Fibroblast of villous mesenchyme (primary cell): ENCODE measurements around the gene PCBP3. TPM values are rescaled to one million over a fixed set of nuclear protein-coding genes. Genes with fewer than 3 reads are reported as not detected.
A peak's percentile ranks its signal among the peaks of the same experiment; 100 is the strongest.

Source experiments
- DNase-seq: peaks from one replicate; pipeline ENCODE4 v3.0.0-alpha.2; 2010; ENCODE audit warnings: low read depth
- H3K4me3 ChIP-seq: 2 replicates; pipeline ENCODE4 v1.5.1; 2011; ENCODE audit warnings: low read depth, mild to moderate bottlenecking, low read length
- CTCF ChIP-seq: IDR thresholded peaks from 2 replicates; pipeline ENCODE4 v1.5.1; 2012; ENCODE audit warnings: low read depth, mild to moderate bottlenecking, low read length; ENCODE audit not compliant: insufficient read depth
- total RNA-seq: library from RNA; depleted of rRNA; stranded (reverse); fragments of >200 nt; gene quantifications from 2 replicates; pipeline ENCODE4 v1.2.3, GENCODE V29; 2012

PCBP3 gene
- total RNA-seq, 1 donor, result 1.3 TPM

- DNase-seq, result no peak
- TF ChIP-seq CTCF, result no peak
- H3K4me3 ChIP-seq, result no peak overlapping the region
These were observed 231.9 kb downstream of the PCBP3 start for GRCh38 chr21:45875416-45875760.

DNA sequence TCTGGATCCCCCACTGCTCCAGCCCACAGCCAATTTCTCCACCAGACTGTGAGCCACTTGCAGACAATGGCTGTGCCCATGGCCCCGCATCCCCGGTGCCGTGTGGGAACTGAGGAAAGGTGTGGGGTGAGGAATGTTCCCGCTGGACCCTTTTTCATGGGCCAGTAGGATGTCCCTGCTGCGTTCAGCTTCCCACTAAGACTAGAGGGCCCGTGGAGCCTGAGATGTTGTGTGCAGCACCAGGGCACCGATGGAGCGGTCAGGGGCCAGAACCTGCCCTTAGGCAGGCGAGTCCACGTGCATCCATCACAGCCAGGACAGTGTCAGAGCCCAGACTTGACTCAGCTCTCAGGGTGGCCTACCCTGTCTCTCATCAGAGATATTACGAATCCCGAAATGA lies 232.4 kb downstream of the PCBP3 start:
- TF ChIP-seq CTCF, result no peak
- H3K4me3 ChIP-seq, result no peak overlapping the region
- DNase-seq, result no peak

DNA sequence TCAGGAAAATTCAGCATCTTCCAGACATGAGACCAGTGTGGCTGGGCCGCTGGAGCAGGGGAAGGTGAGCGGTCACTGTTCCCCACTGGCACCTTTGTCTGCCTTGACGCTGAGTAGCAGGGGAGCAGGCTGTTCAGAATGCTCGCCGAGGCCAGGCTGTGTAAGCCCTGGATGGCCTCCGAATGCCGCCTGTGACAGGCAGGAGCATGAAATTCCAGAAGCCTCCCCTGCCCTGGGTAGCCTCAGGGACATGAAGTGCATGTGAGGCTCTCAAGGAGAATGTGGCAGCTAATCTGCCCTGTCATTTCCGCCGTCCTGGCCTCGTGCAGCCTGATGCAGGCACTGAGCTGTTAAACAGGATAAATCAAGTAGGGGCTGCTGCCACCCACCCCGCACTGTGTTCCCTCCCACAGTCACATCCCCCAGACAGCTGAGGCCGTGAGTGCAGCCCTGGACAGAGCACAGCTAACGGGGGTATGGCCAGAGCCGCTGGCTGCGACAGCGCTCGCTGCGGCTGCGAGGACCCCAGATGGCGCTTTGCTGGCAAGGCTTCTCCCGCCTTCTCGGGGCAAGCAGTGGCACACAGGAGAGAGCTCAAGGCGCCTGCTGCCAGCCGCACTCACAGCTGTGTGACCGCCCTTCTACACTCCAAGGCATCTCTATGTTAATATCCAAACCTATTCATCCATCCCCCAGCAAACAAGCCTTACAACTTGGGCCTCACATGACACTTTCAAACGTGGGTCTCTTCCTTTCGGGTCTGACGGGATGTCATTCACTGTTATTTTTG lies 233.1 kb downstream of the PCBP3 start:
- TF ChIP-seq CTCF, result no peak
- H3K4me3 ChIP-seq, result no peak overlapping the region
- peak; percentile 41 for DNase-seq

DNA sequence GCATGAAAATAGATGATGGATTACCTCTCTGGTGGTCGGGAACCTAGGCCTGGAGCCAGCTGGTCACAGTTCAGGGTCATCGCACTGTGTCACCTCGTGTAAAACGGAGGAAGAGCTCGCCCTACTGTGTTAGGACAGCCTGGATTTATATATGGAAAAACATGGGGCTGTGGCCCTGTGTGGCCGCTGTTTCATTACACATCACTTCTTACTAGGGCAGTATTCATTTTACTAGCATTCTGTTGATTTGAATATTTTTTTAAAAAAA lies 233.6 kb downstream of the PCBP3 start:
- TF ChIP-seq CTCF, result no peak
- no peak overlapping the region for H3K4me3 ChIP-seq
- DNase-seq, result no peak

DNA sequence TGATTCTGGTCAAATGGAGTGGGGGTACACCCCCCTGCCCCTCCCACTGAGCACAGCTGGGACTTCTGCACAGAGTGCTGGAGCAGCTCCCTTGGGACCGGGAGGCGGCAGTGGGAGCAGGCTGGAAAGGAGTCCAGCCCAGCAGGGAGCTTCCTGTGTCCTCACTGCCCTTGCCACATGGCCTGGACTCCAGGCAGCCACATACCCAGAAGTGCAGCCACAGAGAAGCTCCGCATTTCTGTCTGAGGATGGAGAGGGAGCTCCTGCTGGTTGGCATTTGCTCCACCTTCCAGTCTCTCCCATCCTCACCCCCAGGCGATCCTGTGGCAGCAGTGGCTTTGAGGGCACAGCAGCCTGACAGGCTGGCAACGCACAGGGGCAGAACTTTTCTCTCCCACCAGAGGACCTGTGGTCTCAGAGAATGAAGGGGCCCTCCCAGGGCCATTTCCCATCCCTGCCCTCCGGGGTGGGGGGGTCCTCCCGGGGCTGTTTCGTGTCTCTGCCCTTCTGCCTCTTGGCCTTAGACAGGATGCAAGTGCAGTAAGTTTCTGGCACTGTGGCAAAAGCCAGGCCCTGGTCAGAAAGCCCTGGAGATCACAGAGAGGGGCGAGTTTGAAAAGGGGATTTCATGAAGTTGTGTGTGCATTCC lies 234.4 kb downstream of the PCBP3 start:
- no peak overlapping the region for H3K4me3 ChIP-seq
- TF ChIP-seq CTCF, result no peak
- DNase-seq, result no peak

DNA sequence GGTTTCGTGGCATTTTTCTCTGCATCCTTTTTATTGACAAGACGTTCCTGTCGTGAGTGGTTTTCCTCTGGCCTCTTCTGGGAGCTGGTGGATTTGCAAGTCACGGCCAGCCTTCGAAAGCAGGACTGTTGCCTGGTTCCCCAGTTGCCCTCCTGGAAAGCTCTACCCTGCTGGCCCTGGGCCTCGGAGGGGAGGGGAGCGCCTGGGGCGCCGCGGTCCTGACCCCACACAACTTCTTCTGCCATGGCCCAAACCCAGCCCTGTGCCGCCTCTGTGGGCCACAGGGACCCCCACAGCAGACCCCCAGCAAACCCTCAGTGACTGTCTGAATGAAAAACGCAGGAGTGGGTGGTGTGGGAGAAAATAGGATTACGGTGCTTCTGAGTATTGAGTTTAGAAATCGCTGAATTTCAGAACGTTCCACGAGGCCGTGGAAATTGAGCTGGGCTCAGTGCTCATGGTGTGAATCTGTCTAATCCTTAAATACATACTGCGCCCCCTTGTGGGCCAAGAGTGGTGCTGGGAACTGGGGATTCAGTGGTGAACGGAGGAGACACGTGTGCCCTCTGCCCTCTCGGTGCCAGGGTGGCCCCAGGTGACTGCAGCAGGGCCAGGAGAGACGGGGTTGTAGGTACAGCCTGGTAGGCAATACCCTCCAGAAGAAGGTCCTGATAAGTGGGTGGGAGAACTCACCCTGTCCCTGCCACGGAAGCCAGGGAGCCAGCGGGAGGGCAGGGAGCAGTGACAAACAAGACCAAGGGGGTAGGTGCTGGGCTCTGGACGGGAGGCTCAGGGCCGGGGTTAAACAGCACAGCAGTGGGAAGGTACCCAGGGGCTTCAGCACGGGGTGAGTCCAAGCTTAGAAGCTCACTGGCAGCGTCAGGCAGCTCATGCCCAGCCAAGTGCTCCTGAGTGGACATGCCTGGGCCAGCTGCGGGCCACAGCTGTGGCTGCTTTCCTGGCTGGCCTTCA lies 236.9 kb downstream of the PCBP3 start:
- DNase-seq, result peak; percentile 82
- peak; percentile 73 for TF ChIP-seq CTCF
- no peak overlapping the region for H3K4me3 ChIP-seq
